SK-N-SH (cell line): ENCODE data around the gene SGSH. TPM values are rescaled to one million over a fixed set of nuclear protein-coding genes. Genes with fewer than 3 reads are reported as not detected.

Experiments
- CTCF ChIA-PET: fragments of 300-600, 350-600 bp; formaldehyde crosslinking; extraction: SDS; loops from one replicate; lab custom pipeline; 2021; lab: Yijun Ruan, JAX
- POLR2A ChIA-PET: fragments of 350-600 bp; sonication (Branson Sonifier 250); formaldehyde crosslinking; extraction: SDS; loops from one replicate; lab custom pipeline; 2020; ENCODE audit warnings: antibody characterized with exemption, inconsistent platforms; lab: Yijun Ruan, JAX
- DNase-seq: peaks from one replicate; pipeline ENCODE4 v3.0.0; 2012
- H2AFZ ChIP-seq: fragments of 200-600 bp; sonication (generic); 2 replicates; pipeline ENCODE4 v1.8.1; 2016; ENCODE audit warnings: antibody characterized with exemption, mild to moderate bottlenecking, low read depth
- H3F3A ChIP-seq: fragments of 200-600 bp; sonication (generic); replicated peaks from 2 replicates; pipeline ENCODE3; 2016; ENCODE audit warnings: antibody characterized with exemption, mild to moderate bottlenecking; ENCODE audit not compliant: insufficient read depth
- H3K27ac ChIP-seq, 2 experiments: fragments of 200-500 bp in 1 of 2; fragments of 200-600 bp in 1 of 2; sonication (Bioruptor generic) in 1 of 2; sonication (generic), shearing (Covaris generic) in 1 of 2; 2 replicates each; pipeline versions ENCODE4 v1.5.1 to v1.6.1; 2014 to 2016; ENCODE audit warnings: low read depth in 2 of 2, inconsistent platforms in 1 of 2, low read length in 1 of 2, mild to moderate bottlenecking in 1 of 2, mixed read lengths in 1 of 2
- H3K27me3 ChIP-seq: fragments of 200-600 bp; sonication (generic), shearing (Covaris generic); 2 replicates; pipeline ENCODE4 v1.6.1; 2016; ENCODE audit warnings: mixed run types; ENCODE audit not compliant: insufficient read depth
- H3K36me3 ChIP-seq, 2 experiments: fragments of 200-500 bp in 1 of 2; fragments of 200-600 bp in 1 of 2; sonication (Bioruptor generic) in 1 of 2; sonication (generic) in 1 of 2; replicated peaks in 1 of 2; 2 replicates each; pipeline versions ENCODE3 to v1.5.1; 2014 to 2016; ENCODE audit warnings: low read length in 1 of 2, mild to moderate bottlenecking in 1 of 2; ENCODE audit not compliant: insufficient read depth in 2 of 2, control insufficient read depth in 1 of 2
- H3K4me1 ChIP-seq, 2 experiments: fragments of 200-500 bp in 1 of 2; fragments of 200-600 bp in 1 of 2; sonication (Bioruptor generic) in 1 of 2; sonication (generic), shearing (Covaris generic) in 1 of 2; 2 replicates each; pipeline versions ENCODE4 v1.5.1 to v1.6.1; 2014 to 2016; ENCODE audit warnings: low read depth in 1 of 2, low read length in 1 of 2, mixed run types in 1 of 2; ENCODE audit not compliant: insufficient read depth in 2 of 2, control insufficient read depth in 1 of 2
- H3K4me2 ChIP-seq: fragments of 200-600 bp; sonication (generic), shearing (Covaris generic); 2 replicates; pipeline ENCODE4 v1.6.1; 2017; ENCODE audit warnings: mixed run types
- H3K4me3 ChIP-seq, 2 experiments: fragments of 200-500 bp in 1 of 2; fragments of 200-600 bp in 1 of 2; sonication (Bioruptor generic) in 1 of 2; sonication (generic), shearing (Covaris generic) in 1 of 2; 2 replicates each; pipeline versions ENCODE4 v1.5.1 to v1.8.1; 2014 to 2016; ENCODE audit warnings: low read depth in 2 of 2, inconsistent platforms in 1 of 2, low read length in 1 of 2, mild to moderate bottlenecking in 1 of 2, mixed read lengths in 1 of 2, moderate library complexity in 1 of 2
- H3K79me2 ChIP-seq: fragments of 200-600 bp; sonication (generic); 2 replicates; pipeline ENCODE4 v1.8.1; 2017; ENCODE audit warnings: mild to moderate bottlenecking; ENCODE audit not compliant: insufficient read depth
- H3K9ac ChIP-seq: fragments of 200-600 bp; sonication (generic); 2 replicates; pipeline ENCODE4 v1.6.1; 2017; ENCODE audit warnings: mixed run types
- H3K9me2 ChIP-seq: fragments of 200-600 bp; sonication (generic); 2 replicates; pipeline ENCODE4 v1.6.1; 2017; ENCODE audit warnings: mixed run types
- H3K9me3 ChIP-seq: fragments of 200-600 bp; sonication (generic); 2 replicates; pipeline ENCODE4 v1.6.1; 2017; ENCODE audit warnings: mixed run types, mild to moderate bottlenecking, moderate library complexity
- H4K20me1 ChIP-seq: fragments of 200-600 bp; sonication (generic); 2 replicates; pipeline ENCODE4 v1.6.1; 2017; ENCODE audit warnings: mild to moderate bottlenecking, mixed run types; ENCODE audit not compliant: insufficient read depth
- ELF1 ChIP-seq: IDR thresholded peaks from 2 replicates; pipeline ENCODE4 v1.4.0; 2012
- FOSL2 ChIP-seq: IDR thresholded peaks from 2 replicates; pipeline ENCODE4 v1.4.0; 2012; ENCODE audit warnings: low read depth, mild to moderate bottlenecking, moderate library complexity, borderline replicate concordance
- GATA2 ChIP-seq: sonication (generic); formaldehyde crosslinking; IDR thresholded peaks from 2 replicates; pipeline ENCODE4 v1.5.0; 2020; ENCODE audit warnings: mild to moderate bottlenecking, missing genetic modification reagents
- JUND ChIP-seq: IDR thresholded peaks from 2 replicates; pipeline ENCODE4 v1.4.0; 2012
- MAX ChIP-seq: IDR thresholded peaks from 2 replicates; pipeline ENCODE4 v1.4.0; 2012; ENCODE audit warnings: low read depth
- MXI1 ChIP-seq: IDR thresholded peaks from 2 replicates; pipeline ENCODE4 v1.6.1; 2012; ENCODE audit warnings: mild to moderate bottlenecking, low read depth, low read length, improper control_type of control experiment
- NFIC ChIP-seq: IDR thresholded peaks from 2 replicates; pipeline ENCODE4 v1.4.0; 2012; ENCODE audit warnings: borderline replicate concordance
- POLR2AphosphoS5 ChIP-seq: IDR thresholded peaks from 2 replicates; pipeline ENCODE4 v1.6.1; 2012; ENCODE audit warnings: low read depth, low read length
- RCOR1 ChIP-seq: fragments of 150-350 bp; IDR thresholded peaks from 2 replicates; pipeline ENCODE4 v1.6.1; 2017; ENCODE audit warnings: antibody characterized with exemption, low read length
- RFX5 ChIP-seq: IDR thresholded peaks from 2 replicates; pipeline ENCODE4 v1.6.1; 2012; ENCODE audit warnings: mild to moderate bottlenecking, improper control_type of control experiment, low read length
- RXRA ChIP-seq: IDR thresholded peaks from 2 replicates; pipeline ENCODE4 v1.4.0; 2012; ENCODE audit warnings: low read depth, mild to moderate bottlenecking, borderline replicate concordance
- SIN3A ChIP-seq: IDR thresholded peaks from 2 replicates; pipeline ENCODE4 v1.6.1; 2012; ENCODE audit warnings: low read depth, mild to moderate bottlenecking, low read length, moderate library complexity, borderline replicate concordance
- TAF1 ChIP-seq: IDR thresholded peaks from 2 replicates; pipeline ENCODE4 v1.6.1; 2012; ENCODE audit warnings: low read depth, mild to moderate bottlenecking, low read length, moderate library complexity, borderline replicate concordance
- TEAD4 ChIP-seq: IDR thresholded peaks from 2 replicates; pipeline ENCODE4 v1.4.0; 2012; ENCODE audit warnings: mild to moderate bottlenecking, borderline replicate concordance; ENCODE audit not compliant: insufficient read depth
- USF2 ChIP-seq: fragments of 150-350 bp; IDR thresholded peaks from 2 replicates; pipeline ENCODE4 v1.6.1; 2017; ENCODE audit warnings: antibody characterized with exemption, low read length, low read depth, borderline replicate concordance
- WGBS: methylation state at CpG from one replicate; pipeline ENCODE4 v1.1.6; 2017; ENCODE audit warnings: low lambda C conversion rate; 5-methylcytosine and 5-hydroxymethylcytosine counted together
- polyA plus RNA-seq, 3 experiments: library from polyadenylated mRNA; depleted of rRNA; stranded (reverse); fragments of >200 nt; gene quantifications; 2 replicates each; pipeline ENCODE4 v1.2.3, GENCODE V29; 2012

Gene SGSH
- polyA plus RNA-seq, 1 of the 3 experiments (the other 2 are of a cell fraction): 161 TPM

GRCh38 chr17:80265205-80266068 is 45.3 kb upstream of the SGSH start:
- ChIA-PET CTCF (interaction anchor here (2.5 kb wide), 1 partner anchor 183 kb away, joined by 7 read pairs; no protein-coding TSS in a partner anchor), POLR2A (interaction anchor here (0.6 kb wide), 1 partner anchor 149 kb away, joined by 3 read pairs; no protein-coding TSS in a partner anchor)
- H3K9me2 ChIP-seq: no peaks in the 10 kb centered on the region
- H3K27ac ChIP-seq: no peak overlapping the region
- 95% methylated on average over 17 of the region's 17 CpGs for WGBS
- peaks cover 40% of the 10 kb centered on the region for H3K79me2 ChIP-seq
- H2AFZ ChIP-seq: no peak overlapping the region
- H3K27me3 ChIP-seq: no peaks in the 10 kb centered on the region
- no peak overlapping the region for H3K4me2 ChIP-seq
- H3K9ac ChIP-seq: no peak overlapping the region
- no peaks in the 10 kb centered on the region for H3F3A ChIP-seq
- H3K9me3 ChIP-seq: no peaks in the 10 kb centered on the region
- no peaks in the 10 kb centered on the region for H4K20me1 ChIP-seq
- DNase-seq: no peak
- H3K4me1 ChIP-seq: peaks cover 20 to 26% of the 10 kb centered on the region in 2 experiments; a peak in 3 of 4 replicates
- TF ChIP-seq GATA2: no peak
- no peak for TF ChIP-seq USF2
- no peak for TF ChIP-seq TEAD4
- TF ChIP-seq RFX5: no peak
- TF ChIP-seq, all 33 proteins: peak for 0
- Histone ChIP-seq H3K36me3 (peaks cover 20 to 37% of the 10 kb centered on the region in 2 experiments), H3K4me3 (no peak overlapping the region)

GRCh38 chr17:80264205-80265075 is 44.3 kb upstream of the SGSH start:
- no peak for DNase-seq
- H3K4me2 ChIP-seq: no peak overlapping the region
- H4K20me1 ChIP-seq: no peaks in the 10 kb centered on the region
- no peak overlapping the region for H3K4me3 ChIP-seq
- no peak for TF ChIP-seq MAX
- no peak for TF ChIP-seq USF2
- no peak for TF ChIP-seq ELF1
- TF ChIP-seq SIN3A: no peak
- no peak for TF ChIP-seq POLR2AphosphoS5
- no peak for TF ChIP-seq RXRA
- TF ChIP-seq MXI1: no peak
- no peak for TF ChIP-seq JUND
- no peak for TF ChIP-seq RCOR1
- TF ChIP-seq GATA2: no peak
- TF ChIP-seq NFIC: no peak
- no peak for TF ChIP-seq TAF1
- TF ChIP-seq FOSL2: no peak
- WGBS: 96% methylated on average over 19 of the region's 19 CpGs
- H3F3A ChIP-seq: peaks cover 6% of the 10 kb centered on the region
- no peaks in the 10 kb centered on the region for H3K9me3 ChIP-seq
- H3K27ac ChIP-seq: no peak overlapping the region
- H3K79me2 ChIP-seq: peaks cover 40% of the 10 kb centered on the region
- POLR2A ChIA-PET: no interaction called here
- H3K27me3 ChIP-seq: no peaks in the 10 kb centered on the region
- peaks cover 20 to 29% of the 10 kb centered on the region in 2 experiments for H3K36me3 ChIP-seq
- CTCF ChIA-PET: interaction anchor here (0.8 to 1.0 kb wide), 3 partner anchors 9 to 163 kb away, joined by 3 to 5 read pairs (median 3); partner anchors contain the start of gene GAA
- H3K9ac ChIP-seq: no peak overlapping the region
- peaks cover 24 to 31% of the 10 kb centered on the region in 2 experiments; a peak in 3 of 4 replicates for H3K4me1 ChIP-seq
- H3K9me2 ChIP-seq: no peaks in the 10 kb centered on the region
- H2AFZ ChIP-seq: no peak overlapping the region
